Hepatocyte (in vitro differentiated cells): ENCODE data around the gene ABHD8.

ENCODE experiments used
- EZH2 ChIP-seq: fragments of 200-600 bp; sonication (generic); IDR thresholded peaks from 2 replicates; pipeline ENCODE4 v1.6.1; 2016; ENCODE audit warnings: antibody characterized with exemption, mild to moderate bottlenecking, borderline replicate concordance
- TF ChIP-seq, protein P1 (sequence below): fragments of 200-600 bp; sonication (generic); IDR thresholded peaks from 2 replicates; pipeline ENCODE4 v1.5.1; 2016; ENCODE audit warnings: antibody characterized with exemption, mild to moderate bottlenecking; ENCODE audit not compliant: poor library complexity

DNA sequence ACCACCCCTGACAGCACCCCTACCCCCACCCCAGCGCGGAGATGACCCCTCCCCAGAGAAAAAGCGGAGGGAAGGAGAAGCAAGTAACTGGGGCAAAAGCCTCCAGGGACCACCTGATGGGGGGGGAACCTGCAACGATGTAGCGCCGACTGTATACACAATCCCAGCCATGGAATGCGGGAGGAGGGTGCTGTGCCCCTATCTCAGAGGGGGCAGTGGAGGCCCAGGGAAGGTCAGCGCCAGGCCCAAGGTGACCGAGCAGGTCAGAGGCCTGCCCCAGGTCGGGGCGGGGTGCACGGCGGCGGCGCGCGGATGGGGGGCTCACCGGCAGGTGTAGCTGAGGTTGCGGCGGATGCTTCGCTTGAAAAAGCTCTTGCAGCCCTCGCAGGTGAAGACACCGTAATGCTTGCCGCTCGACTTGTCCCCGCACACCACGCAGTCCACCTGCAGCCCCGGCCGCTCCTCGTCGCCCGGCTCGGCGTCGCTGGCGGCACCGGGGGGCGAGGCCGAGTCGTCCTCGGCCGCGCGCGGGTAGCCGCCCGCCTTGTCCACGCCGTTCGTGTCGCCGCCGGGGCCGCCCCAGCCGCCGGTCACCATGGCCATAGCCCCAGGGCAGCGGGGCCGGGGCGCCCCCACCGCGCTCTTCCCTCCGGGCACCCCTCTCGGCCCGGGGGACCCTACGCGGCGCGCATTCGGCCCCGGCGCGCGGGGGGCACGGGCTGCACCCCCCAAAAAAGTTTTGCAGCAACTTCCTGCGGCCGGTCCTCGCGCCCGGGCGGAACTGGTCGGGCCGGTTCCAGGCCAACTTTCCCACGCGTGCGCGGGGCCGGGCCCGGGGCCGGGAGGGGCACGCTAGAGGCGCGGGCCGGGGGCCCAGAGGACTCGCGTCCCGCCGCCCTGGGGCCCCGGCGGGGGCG, 58.3 kb downstream of the ABHD8 start:
- no peak for TF ChIP-seq EZH2
- TF ChIP-seq, protein P1, sequence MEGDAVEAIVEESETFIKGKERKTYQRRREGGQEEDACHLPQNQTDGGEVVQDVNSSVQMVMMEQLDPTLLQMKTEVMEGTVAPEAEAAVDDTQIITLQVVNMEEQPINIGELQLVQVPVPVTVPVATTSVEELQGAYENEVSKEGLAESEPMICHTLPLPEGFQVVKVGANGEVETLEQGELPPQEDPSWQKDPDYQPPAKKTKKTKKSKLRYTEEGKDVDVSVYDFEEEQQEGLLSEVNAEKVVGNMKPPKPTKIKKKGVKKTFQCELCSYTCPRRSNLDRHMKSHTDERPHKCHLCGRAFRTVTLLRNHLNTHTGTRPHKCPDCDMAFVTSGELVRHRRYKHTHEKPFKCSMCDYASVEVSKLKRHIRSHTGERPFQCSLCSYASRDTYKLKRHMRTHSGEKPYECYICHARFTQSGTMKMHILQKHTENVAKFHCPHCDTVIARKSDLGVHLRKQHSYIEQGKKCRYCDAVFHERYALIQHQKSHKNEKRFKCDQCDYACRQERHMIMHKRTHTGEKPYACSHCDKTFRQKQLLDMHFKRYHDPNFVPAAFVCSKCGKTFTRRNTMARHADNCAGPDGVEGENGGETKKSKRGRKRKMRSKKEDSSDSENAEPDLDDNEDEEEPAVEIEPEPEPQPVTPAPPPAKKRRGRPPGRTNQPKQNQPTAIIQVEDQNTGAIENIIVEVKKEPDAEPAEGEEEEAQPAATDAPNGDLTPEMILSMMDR: no peak
